GM19025 (cell line): ENCODE data around the gene AFF3.

Experiments used
- ATAC-seq: cut with Tn5 transposase; IDR thresholded peaks from one replicate; pipeline ENCODE4 v1.9.1; 2021; ENCODE audit warnings: mild to moderate bottlenecking, low read depth, moderate library complexity; ENCODE audit not compliant: unreplicated experiment

The AFF3 gene

DNA sequence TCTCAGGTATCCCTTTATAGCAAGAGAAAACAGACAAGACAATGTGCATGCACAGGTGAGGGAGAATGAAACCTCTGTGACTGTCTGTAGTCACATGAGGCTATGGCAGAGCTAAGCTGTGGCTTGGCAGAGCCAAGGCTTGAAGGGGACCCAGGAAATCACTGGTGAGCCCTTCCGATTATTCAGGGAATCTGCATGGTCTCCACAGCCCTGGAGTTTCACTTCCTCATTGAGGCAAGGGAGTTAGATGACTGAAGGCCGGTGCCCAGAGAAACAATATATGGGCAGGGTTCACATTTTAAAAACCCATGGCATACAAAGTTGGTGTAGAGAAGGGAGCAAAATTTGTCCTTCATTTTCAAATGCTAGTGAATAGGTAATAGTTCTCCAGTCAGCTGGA lies 508.2 kb downstream of the AFF3 start:
- ATAC-seq, result no peak

DNA sequence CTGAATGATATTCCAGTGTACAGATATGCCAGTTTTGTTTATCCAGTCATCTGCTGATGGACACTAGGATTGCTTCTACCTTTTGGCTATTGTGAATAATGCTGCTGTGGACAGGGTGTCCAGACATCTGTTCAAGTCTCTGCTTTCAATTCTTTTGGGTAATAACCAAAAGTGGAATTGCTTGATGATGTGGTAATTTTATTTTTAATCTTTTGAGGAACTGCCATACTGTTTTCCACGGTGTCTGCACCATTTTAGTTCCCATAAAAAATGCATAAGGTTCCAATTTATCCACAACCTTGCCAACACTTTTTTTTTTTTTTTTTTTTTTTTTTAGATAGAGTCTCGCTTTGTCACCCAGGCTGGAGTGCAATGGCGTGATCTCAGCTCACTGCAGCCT lies 510.7 kb downstream of the AFF3 start:
- no peak for ATAC-seq

- ATAC-seq, result no peak
Observed at GRCh38 chr2:99629320-99629719, 513.1 kb downstream of the AFF3 start.

GRCh38 chr2:99626158-99626557 lies 516.2 kb downstream of the AFF3 start:
- no peak for ATAC-seq

DNA sequence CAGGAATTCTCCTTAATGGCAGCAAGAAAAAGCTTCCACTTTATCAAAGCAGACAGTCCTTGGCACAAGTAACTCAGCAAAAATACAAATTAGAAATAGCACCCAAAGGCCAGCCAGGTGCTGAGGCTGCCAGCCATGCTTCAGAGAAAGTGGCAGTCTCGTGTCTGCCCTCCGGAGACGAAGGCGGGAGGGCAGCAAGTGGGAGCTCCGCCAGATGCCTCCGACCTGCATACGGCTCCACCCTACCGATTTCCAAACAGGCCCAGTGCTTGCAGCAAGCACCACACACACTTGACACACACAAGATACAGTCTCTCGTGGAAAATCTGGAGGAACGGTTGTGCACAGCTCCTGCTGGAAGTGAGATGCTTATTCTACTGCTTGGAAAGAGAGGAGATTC lies 517.7 kb downstream of the AFF3 start:
- no peak for ATAC-seq

DNA sequence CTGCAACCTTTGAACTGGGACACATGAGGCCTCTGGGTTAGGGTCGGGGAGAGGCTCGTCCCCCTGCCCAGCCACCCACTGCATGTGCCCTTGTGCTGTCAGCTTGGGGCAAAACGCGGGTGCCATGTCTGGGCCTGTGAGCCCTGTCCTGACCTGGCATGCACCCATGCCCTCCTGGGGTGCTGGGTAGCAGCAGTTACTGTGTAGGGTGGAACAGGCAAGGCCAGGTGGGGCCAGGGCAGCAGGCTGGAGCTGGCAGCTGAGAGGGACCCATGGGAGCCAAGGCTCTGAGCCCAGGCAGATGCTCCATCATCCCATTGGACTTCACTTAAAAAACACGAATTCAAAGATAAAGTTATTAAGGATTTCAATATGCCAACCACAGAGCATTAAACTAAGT lies 518.8 kb downstream of the AFF3 start:
- ATAC-seq, result no peak

GRCh38 chr2:99623035-99623434 lies 519.4 kb downstream of the AFF3 start:
- ATAC-seq, result no peak

GRCh38 chr2:99622534-99622933 lies 519.9 kb downstream of the AFF3 start:
- no peak for ATAC-seq

- ATAC-seq, result no peak
Observed at GRCh38 chr2:99621774-99622173, 520.6 kb downstream of the AFF3 start.

GRCh38 chr2:99621106-99621505 lies 521.3 kb downstream of the AFF3 start:
- no peak for ATAC-seq

GRCh38 chr2:99619151-99619550 lies 523.2 kb downstream of the AFF3 start:
- no peak for ATAC-seq

DNA sequence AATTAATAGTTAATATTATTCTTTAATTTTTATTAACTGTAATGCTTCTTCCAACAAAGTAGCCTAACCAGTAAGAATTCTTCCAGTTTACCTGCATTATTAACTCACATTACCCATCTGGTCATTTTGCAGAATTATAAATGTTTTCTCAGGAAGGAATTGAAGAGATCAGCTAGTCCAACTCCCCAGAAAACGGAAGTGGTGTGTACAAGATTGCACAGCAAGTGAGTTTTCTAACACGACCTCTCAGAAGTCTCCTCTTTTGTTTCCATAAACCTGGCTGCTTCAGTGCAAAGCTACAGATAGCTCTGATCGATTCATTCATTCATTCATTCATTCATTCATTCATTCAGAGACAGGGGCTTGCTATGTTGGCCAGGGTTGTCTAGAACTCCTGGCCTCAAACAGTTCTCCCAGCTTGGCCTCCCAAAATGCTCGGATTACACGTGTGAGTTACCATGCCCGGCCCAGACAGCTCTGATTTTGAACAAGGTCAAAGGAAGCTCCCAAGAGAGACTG lies 523.8 kb downstream of the AFF3 start:
- ATAC-seq, result no peak

DNA sequence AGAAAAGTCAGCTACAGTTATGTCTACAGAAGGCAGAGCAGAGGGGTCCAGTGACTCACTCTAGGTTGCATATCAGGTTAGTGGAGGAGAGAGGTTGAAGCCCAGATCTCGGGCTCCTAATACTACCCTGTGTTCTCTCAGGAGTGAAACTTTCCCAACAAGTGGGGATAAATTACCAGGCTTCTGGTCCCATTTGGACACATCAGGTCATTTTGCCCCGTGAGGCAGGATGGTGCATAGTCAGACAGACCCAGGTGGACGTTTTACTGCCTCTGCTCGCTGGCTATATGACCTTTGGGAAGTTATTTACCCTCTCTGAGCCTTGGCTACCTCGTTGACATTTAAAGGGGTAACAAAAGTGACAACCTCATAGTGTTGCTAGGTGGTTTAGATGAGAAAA lies 524.6 kb downstream of the AFF3 start:
- no peak for ATAC-seq

DNA sequence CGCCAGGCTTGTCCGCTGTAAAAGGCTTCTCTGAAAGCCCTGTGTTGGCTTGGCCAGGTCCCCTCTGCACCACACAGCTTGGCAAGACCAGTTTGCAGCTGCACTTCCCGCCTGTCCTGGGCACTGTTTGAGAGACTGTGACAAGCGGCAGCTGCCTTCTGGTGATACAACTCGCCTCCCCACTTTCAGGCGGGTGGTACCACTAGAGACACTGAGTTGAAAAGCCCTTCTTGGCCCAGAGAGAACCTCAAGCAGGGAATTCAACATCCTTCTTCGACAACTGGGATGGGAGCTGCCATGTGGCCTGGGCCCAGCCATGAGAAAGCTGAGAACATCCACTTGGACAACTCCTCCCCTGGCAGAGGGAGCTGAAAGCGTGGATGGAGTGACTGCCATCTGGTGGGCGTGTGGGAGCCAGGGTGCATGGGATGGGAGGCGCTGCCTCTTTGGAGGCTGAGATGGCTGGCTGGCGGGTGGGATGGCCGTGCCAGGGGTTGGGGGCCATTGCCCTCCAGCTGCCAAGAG lies 527.1 kb downstream of the AFF3 start:
- ATAC-seq, result no peak

- no peak for ATAC-seq
Observed at GRCh38 chr2:99613980-99614379, 528.4 kb downstream of the AFF3 start.

DNA sequence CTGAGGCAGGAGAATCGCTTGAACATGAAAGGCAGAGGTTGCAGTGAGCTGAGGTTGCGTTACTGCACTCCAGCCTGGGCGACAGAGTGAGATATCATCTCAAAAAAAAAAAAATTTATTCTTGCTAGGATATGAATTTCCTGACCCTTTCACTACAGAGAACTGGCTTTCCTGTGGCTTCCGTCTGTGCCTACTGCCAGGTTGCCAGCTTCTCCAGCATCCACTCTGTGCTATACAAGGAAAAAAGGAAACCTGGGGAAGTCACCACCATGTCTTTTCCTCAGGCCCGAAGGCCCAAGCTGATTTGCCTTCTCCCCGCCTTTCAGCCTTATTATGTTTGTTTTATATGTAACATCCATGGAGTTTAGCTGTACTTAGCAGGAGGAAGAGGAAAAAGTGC lies 530.6 kb downstream of the AFF3 start:
- ATAC-seq, result no peak

GRCh38 chr2:99611034-99611433 lies 531.4 kb downstream of the AFF3 start:
- ATAC-seq, result no peak

GRCh38 chr2:99609851-99610381 lies 532.5 kb downstream of the AFF3 start:
- ATAC-seq, result no peak

DNA sequence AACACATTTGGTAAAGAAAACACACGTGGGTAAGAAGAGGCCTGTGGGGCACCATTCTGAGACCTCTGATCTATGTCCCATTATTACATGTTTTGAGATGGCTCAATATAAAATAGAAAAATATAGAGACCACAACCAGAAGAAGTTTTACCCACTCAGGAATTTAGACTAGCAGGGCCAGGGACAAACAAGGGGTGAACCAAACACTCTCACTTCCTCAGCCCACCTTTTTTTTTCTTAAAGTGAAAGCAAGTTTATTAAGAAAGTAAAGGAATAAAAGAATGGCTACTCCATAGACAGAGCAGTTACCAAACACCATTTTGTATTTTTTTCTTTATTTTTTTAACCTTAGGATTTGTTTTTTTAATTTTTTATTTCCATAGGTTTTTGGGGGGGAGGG lies 533.5 kb downstream of the AFF3 start:
- no peak for ATAC-seq

GRCh38 chr2:99607861-99608491 lies 534.4 kb downstream of the AFF3 start:
- no peak for ATAC-seq

DNA sequence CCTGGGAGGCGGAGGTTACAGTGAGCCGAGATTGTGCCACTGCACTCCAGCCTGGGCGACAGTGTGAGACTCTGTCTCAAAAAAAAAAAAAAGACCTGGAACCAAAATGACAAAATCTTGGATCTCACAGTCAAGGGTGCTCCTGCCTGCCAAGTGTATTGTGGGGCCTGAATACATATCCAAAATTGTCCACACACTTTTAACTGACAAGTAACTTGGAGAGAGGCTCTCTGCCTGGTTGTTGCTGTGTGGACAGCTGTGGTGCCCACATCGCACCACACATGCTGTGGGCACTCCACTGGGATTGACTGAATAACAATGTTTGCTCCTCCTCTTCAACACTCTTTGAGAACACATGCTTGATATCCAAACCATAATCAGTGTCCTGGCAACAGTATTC lies 534.9 kb downstream of the AFF3 start:
- no peak for ATAC-seq

DNA sequence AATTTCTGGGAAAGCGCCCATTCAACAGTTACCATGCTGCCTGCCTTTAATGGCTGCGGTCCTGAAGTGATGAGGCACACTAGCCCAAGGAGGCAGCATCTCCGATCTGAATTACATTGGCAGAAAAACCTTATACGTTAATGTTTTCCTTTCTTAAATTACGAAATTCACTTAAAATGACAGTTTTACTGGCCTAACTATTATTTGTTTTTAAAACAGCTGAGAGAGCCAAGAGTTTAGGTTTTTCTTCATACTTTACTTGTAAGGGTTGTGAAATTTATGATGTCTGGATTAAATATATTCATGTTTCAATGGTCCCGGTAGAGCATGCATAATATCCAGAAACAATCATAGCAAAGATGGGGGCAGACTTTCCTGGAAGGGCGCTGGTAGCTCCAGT lies 537.4 kb downstream of the AFF3 start:
- ATAC-seq, result no peak
